HG02759 (cell line): Measurements from ENCODE around the gene MAP4K2.

Experiments
- ATAC-seq: cut with Tn5 transposase; IDR thresholded peaks from one replicate; pipeline ENCODE4 v1.9.1; 2021; ENCODE audit warnings: mild to moderate bottlenecking, moderate library complexity; ENCODE audit not compliant: unreplicated experiment

Gene MAP4K2

GRCh38 chr11:64757549-64758329 lies 45.3 kb downstream of the MAP4K2 start:
- ATAC-seq = no peak

- ATAC-seq = no peak
Measured at GRCh38 chr11:64755681-64756361, 47.2 kb downstream of the MAP4K2 start.

DNA sequence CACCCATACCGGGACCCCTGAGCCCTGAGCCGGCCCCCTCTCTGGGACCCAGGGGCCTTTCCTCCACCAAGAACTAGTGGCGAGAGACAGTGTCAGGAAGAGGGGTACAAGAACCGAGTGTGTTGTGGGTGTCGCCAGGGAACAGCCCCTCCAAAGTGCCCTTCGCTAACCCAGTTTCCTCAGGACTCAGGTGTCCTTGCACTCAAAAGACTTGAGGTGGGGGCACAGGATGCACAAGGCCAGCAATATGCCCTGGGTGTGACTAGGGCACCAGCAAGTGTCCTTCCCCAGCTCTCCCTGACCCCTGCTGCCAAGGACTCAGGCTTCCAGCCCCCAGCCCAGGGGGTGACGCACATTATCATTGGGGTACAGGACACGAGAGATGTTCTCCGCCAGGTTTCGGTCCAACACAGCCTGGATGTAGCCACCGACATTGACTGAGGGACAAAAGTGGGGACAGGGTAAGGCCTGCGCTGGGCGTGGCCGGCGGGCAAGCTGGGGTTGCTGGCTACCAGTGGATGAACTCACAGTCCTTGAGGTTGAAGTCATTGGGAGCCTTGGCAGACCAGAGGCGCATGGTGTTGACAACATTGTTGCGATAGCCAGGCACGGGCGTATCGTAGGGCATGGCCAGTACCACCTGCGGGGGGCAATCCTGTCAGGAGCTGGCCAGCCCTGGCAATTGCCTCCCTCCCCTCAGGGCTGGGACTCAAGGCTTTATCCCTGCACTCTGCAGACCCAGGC lies 47.9 kb downstream of the MAP4K2 start:
- no peak for ATAC-seq

DNA sequence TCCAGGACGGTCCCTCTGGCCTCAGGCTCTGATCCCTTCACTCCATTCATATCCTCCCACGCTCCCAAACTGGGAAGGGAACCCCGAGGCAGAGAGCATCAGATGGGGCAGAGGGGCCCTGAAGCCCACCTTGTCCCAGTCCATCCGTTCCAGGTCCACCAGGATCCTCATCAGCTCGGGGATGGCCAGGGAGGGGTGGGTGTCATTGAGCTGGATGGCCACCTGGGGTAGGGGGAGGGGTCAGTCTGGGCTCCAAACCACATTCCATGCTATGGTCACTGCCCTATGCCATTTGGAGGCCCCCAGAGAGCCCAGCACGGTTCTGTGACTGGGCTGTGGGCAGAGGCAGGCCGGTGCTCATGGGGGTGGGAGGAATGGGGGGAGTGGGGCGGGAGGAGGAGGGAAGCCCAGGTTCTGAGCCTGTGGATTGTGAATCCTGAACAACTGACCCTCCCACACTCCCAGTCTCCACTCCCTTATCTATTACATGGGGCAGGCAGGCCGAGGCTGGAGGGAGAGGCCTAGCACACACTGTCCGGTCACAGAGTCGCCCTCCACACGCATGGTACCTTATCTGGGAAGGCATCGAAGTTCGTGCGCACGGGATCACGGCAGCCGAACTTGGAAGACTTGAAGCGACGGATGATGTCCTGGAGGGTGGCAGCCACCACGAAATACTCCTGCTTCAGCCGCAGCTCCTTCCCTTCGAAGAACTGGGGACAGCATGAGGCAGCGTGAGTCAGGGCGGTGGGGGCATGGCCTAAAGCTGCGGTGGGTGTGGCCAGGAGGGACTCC lies 48.7 kb downstream of the MAP4K2 start:
- ATAC-seq = no peak

GRCh38 chr11:64753380-64754123 lies 49.5 kb downstream of the MAP4K2 start:
- ATAC-seq = no peak

DNA sequence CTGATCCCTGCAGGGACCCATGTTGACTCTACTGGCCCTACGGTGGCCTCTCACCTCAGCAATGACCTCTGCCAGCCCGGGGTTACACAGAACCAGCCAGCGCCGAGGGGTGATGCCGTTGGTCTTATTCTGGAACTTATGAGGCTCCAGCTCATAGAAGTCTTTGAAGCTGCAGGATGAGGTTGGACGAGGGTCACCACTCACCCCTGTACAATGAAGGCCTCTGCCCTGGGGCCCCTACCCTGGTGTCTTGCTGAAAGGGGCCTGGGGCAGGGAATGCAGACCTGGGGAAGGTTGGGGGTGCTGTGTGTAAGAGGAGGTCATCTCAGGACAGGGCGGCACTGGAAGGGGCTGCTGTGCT lies 50.0 kb downstream of the MAP4K2 start:
- ATAC-seq = no peak

- no peak for ATAC-seq
Measured at GRCh38 chr11:64752175-64752970, 50.6 kb downstream of the MAP4K2 start.

GRCh38 chr11:64751580-64751979 lies 51.4 kb downstream of the MAP4K2 start:
- ATAC-seq = no peak

DNA sequence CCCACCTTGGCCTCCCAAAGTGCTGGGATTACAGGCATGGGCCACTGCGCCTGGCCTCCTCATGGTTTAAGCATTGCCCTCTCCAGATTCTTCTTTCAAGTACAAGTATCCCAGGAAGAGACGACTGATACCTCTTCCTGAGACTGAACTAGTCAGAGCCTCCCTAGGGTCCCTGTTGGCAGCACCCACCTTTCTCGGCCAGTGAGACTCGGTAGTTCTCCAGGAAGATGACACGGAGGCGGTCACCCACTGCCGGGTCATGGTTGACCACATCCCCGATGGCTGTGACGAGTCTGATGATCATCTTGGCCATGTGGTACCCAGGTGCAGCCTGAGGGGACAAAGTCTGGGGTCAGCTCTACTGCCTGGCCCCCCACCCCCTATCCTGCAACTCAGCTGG lies 51.9 kb downstream of the MAP4K2 start:
- no peak for ATAC-seq

- no peak for ATAC-seq
Measured at GRCh38 chr11:64750361-64751054, 52.5 kb downstream of the MAP4K2 start.

DNA sequence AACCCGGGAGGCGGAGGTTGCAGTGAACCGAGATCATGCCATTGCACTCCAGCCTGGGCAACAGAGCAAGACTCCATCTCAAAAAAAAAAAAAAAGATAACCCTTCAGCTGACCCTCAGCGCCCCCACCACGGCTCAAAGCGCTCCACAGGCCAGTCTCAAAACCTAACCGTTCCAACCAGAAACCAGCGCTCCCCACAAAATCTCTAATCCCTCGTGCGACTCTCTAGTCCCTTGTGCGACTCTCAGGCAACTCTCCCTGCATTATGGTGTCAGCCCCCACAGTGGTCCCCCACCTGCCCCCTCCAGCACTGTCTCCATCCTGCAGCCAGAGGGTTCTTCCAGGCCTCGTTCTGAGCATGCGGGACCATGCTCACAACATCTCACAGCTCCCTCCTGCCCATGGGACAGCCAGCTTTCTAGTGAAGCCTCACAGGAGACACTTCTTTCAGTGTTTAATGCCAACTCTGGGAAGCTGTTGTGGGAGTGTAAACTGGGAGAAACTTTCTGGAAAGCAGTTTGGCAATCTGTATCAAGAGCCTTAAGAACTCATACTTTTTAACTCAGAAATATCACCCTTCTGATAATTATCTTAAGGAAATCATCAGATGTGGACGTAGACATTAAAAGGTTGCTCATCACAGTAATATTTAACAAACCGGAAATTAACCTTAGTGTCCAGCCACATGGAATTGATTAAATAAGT lies 54.9 kb downstream of the MAP4K2 start:
- ATAC-seq = no peak

DNA sequence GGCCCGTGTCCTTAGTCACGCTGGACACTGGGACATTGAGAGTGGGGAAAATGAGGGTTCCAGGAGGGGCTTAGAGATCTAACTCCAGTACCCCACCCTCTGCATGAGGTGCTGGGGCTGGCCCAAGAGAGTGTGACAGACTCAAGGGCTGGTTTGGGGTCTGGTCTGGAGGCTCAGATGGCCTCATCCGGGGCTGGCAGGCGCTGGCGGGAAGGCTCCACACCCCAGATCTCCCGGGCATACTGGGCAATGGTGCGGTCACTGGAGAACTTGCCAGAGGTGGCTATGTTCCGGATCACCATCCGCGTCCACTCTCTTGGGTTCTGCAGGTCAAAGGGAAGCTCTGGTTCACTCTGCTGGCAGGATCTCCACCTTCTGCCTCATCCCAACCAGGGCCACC lies 56.5 kb downstream of the MAP4K2 start:
- ATAC-seq = no peak

- peak; percentile 31 for ATAC-seq
Measured at GRCh38 chr11:64745521-64746328, 57.3 kb downstream of the MAP4K2 start.

DNA sequence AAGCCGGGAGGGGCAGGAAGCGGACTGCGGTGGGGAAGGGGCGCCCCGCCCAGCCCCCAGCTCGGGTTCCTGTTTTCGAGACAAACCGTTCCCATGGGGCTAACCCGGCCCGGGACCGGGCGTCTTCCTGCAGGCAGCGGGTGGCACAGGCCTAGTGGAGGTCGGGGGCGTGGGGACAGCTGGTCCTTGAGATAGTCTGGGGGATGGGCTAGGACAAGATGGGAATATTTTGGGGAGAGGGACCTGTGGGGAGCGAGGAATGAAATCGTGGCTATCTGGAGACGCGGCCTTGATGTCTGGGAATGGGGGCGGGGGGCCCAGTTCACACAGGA lies 57.9 kb downstream of the MAP4K2 start:
- peak; percentile 36 for ATAC-seq

GRCh38 chr11:64744544-64745188 lies 58.3 kb downstream of the MAP4K2 start:
- peak; percentile 16 for ATAC-seq

- ATAC-seq = no peak
Measured at GRCh38 chr11:64743591-64744543, 59.1 kb downstream of the MAP4K2 start, which contains the start of gene RASGRP2. TSS of gene RASGRP2 (minus strand) at chr11:64744142. CDS start at chr11:64742866, 1,276 bp downstream.
